Left ventricle myocardium superior (tissue), 1 donor: ENCODE measurements around the gene NLGN1. TPM values are rescaled to one million over a fixed set of nuclear protein-coding genes. Genes with fewer than 3 reads are reported as not detected.

Experiments used
- ATAC-seq: fragments of 200-7000 bp; cut with Tn5 transposase; one replicate; pipeline ENCODE4 v1.9.1; 2020; ENCODE audit warnings: mild to moderate bottlenecking, moderate library complexity
- DNase-seq: peaks from one replicate; pipeline ENCODE4 v3.0.0-alpha.2; 2020
- intact Hi-C: fragments of 100-400 bp; cut with micrococcal nuclease; formaldehyde crosslinking; loops from one replicate; pipeline ENCODE4 v1.11.0; 2022
- total RNA-seq: library from RNA; stranded (reverse); fragmentation: NEBNext Ultra II Directional; extraction: Animal tissue kit (Norgen Biotek cat#: 25700); gene quantifications from one replicate; pipeline ENCODE4 v1.2.1, GENCODE V29; 2021
- donor health status: DM: no; HTN: yes; CAD: no; lungs with severe emphysema.

The NLGN1 gene
- total RNA-seq, 1 donor from 2014 or later: 10.5 TPM

DNA sequence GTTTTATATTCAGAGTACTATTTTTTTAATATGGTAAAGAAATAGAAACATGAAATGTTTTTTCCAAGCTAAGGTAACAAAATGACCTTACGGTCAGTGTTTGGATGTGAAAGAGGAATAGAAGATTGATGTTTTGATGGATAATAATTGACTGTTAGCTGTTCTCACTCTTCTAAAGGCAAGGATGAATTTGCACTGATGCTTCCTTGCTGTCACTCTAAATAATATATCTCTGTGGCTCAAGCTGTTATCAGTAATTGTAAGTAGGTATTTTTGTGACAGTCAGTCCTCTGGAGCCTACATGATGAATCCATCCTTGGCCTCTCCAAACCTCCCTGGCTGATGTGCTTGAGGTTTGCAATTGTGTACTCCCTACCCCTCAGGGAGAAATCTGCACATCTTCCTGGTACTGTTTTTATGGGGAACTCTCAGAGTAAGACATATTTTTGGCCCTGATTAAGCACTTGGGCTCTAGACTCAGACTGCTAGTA, 283.7 kb downstream of the NLGN1 start:
- no peak for DNase-seq
- intact Hi-C loops: no loop called here
- ATAC-seq: no peak

DNA sequence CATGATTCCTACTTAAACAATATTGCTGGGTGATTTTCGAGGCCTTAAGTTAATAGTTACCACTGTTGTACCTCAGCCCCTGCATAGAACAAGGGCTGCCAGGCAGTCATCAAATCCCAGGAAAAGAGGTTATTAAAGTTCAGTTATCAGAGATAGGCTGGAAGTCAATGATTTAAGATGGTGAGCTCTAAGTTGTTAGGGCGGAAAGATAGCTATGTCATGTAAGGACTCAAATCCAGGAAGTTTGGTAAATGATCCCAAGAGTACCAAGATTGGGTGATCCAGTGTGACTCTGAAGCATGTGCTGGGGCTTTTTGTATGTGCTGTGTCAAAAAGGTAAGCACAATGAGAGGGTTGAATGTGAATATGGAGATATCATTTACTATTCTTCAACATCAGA, 287.9 kb downstream of the NLGN1 start:
- DNase-seq (no peak), ATAC-seq (no peak)
- intact Hi-C loops: no loop called here

DNA sequence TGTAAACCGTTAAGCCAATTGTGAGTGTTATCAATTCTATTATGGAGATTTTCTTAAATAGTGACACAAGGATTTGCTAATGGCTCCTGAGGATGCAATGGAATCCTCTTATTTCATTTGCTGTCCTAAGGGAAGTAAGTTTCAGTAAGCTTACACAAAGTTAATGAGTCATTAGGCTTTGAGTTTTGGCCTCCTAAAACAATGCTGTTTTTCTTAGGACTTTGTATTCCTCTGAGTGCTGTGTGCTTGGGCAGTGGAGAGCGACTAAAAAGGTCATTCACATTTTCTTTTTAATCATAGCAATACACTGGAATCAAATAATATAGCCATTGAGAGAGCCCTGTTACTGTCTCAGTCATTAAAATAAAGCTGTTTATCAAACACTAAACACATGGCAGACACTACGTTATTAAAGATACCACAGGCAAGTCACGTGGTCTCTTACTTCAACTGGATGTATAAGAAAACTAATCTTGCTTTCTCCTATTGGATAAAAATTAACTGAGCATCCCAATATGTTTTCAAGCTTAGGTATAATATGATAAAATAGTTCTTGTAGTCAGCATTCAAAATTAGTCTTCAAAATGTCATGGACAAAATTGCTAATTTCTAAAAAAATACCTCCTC, 290.8 kb downstream of the NLGN1 start:
- intact Hi-C loops: no loop called here
- ATAC-seq: no peak

DNA sequence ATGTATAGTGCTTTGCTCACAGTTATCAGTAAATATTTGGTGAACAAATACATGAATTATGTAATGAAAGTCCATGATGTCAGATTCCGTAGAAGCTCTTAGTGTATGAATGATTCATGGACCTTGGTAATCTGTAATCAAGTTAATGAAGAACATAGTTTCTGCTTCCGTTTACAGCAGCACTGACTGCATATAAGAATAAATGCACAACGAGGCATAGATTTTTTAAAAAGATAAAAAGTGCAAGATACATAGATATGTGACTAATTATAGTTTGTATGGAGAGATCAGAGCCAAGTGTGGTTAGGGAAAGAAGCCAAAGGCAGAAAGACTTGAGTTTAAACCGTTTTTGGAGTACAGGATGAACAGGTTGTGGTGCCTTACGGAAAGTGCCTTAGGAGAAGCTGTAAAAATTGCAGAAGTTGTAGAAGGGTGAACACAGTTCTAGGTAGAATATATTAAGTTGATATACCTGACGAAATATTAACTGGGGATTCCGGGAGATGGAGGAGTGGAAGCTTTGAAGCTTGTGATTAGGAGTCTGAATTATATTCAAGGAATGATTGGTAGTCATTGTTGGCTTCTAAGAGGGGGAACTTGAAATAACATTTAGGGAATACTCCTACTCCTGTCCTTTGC, 293.1 kb downstream of the NLGN1 start:
- intact Hi-C loops: no loop called here
- ATAC-seq: no peak
- no peak for DNase-seq

More for the DNA sequence above, 290.8 kb downstream of the NLGN1 start:
- DNase-seq: no peak

DNA sequence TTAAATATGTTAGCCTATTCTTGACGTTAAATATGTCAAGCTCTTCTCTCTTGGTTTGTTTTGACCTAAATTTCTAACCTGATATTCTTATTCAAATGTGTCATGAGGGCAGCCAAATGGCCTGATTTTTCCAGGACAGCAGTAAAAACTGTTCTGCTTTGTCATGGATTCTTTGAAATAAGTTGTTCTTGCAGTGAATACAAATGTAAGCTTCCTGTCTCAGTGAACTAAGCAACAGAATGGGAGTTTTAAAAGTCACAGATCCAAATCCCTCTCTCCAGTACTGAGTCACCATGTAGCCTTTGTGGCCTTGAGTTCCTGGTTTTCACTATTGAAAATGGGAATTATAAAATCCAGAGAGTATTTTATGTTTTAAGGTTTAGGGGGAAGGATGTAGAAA, 301.8 kb downstream of the NLGN1 start:
- intact Hi-C loops: no loop called here
- DNase-seq: no peak
- no peak for ATAC-seq

DNA sequence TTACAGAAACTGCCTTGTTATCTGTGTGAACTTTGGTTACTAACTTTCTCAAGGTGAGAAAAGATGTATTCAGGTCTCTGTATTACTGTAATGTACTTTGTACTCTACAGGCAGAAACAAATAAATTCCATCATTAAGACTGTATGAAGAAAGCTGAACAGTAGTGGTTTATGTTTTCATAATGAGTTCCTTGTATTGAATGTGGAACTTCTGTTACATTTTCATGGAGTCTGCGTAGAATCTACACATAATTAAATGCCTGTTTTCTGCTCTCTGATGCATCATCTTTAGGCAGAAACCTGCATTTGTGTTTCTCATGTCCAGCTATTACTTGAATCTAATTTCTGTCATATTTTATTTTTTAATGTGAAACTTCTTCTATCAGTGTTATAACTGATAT, 302.8 kb downstream of the NLGN1 start:
- DNase-seq: no peak
- intact Hi-C loops: no loop called here
- ATAC-seq: no peak

DNA sequence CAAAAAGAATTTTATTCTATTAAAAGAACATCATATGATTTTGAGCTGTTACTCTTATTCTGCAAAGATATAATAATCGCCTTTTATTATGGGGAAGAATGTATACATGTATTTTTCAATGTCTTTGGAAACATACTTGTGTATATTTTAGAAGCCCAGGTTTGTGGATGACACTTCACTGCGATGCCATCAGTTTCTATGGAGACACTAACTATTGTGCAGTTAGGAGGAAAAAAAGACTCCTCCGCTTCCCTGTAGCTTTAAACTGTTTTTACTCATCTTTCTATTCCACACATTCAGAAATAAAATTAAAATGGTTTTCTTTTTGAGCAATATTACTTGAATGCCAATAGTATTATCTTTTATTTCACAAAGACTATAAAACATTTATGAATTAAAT, 305.0 kb downstream of the NLGN1 start:
- ATAC-seq: no peak
- DNase-seq: no peak
- intact Hi-C loops: no loop called here

DNA sequence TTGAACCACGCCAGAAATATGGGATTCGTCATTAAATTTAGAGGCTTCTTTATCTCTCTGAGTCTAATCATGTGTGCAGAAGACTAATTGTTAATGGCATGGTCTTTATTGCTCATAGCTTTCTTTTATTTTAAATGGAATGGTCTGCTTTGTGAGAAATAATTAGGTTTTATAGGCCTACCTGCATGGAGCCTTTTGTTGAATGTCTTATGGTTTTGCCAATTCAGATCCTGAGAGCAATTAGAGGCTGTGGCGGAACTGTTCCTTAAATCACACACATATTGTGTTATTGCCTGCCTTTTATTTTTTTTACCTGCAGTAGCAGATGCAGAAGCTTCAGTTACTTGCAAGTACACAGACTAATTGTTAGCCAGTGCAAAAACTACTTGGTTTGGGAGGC, 306.2 kb downstream of the NLGN1 start:
- intact Hi-C loops: no loop called here
- DNase-seq (no peak), ATAC-seq (no peak)

DNA sequence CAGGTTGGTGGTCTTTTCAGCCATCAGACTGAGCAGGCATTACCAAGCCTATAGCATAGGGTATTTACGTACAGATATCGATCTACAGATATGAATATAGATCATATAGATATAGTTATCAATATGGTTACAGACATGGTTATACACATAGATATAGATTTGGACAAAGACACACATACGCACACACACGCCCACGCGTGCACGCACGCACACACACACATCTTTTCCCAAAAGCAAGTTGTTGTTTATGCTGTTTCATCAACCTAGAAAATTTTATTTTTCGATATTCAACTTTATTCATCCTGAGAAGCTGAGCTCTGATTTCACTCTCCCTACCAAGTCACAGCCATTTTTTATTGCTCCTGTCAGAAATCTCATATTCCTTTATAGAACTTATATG, 309.1 kb downstream of the NLGN1 start:
- DNase-seq (no peak), ATAC-seq (no peak)
- intact Hi-C loops: no loop called here

DNA sequence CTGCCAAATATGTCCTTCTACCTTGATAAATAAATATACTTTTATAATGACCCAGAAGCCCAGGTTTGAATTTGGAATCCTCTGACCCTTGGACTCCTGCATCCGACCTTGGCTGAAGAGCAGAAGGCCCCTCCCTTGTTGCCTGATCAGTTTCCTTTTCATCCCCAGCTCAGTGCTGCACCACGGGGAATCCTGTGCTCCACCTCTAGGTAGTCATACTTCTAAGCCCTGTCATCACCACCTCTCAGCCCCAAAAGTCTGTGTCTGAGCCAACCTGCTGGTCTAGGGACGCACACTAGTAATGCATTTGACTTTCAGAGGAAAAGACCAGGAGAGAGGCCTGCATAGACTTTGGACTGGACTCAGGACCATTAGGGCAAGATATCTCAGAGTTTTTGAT, 310.6 kb downstream of the NLGN1 start:
- intact Hi-C loops: no loop called here
- no peak for ATAC-seq
- DNase-seq: no peak

DNA sequence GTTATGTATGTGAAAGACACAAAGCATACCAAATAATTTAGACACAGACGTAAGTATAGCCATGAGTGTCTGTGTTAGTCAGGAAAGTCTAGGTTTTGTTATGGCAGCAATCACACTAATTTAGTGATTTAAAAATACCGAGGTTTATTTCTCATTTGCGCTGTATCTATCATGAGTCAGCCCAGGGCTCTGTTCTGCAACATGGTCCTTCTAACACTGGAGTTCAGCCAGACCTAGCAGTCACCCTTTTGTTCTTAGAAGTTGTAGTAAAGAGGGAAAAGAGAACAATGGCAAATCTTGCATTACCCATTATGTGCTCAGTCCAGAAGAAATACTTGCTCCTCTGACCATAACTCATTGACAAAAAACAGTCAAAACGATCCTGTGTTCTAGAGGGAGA, 311.5 kb downstream of the NLGN1 start:
- ATAC-seq (no peak), DNase-seq (no peak)
- intact Hi-C loops: no loop called here

DNA sequence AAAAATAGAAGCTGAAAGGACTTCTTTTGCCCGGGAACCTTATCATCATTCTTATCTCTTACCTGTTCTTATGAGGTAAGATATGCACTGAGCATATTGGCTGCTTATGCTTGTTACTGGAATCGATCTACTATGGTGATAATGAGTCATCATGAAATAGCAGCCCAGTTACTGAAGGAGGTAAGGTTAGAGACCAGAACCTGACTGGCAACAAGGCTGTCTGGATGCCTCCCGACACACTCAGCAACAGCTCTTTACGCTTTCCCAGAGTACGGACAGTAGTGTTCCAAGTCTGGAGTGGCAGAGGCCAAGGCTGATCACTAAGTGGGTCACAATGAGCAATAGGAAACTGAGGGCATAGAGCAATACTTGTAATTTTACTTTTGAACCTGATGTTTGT, 314.1 kb downstream of the NLGN1 start:
- intact Hi-C loops: no loop called here
- ATAC-seq: peak; percentile 88

DNA sequence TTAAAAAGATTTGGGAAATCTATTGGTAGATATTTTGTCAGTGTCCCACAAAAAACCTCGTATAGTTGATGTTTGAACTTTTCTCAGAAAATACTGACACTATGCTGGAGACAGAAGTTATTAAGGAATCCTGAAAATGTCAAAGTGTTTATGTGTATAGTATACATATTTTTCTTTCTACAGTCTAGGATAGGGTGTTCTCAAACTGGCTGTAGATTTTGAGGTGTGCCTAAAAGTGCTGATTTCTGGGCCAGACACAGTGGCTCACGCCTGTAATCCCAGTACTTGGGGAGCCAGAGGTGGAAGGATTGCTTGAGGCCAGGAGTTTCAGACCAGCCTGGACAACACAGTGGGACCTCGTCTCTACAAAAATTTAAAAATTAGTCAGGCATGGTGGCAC, 322.0 kb downstream of the NLGN1 start:
- no peak for DNase-seq
- no peak for ATAC-seq
- intact Hi-C loops: no loop called here

More for the DNA sequence above, 314.1 kb downstream of the NLGN1 start:
- DNase-seq: peak; percentile 10

DNA sequence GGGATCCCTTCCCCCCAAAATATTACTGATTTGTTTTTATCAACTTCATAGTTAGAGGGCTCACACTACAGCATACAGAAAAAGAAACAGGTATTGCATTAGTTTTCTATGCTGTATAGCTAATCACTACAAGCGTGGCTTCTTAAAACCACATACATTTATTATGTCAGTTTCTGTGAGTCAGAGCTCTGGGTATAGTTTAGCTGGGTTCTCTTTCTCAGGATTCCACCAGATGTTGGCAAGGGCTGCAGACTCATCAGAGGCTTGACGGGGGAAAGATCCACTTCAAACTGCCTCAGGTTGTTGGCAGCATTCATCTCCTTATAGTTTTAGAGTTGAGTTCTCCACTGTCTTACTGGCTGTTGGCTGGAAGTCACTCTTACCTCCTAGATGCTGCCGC, 328.0 kb downstream of the NLGN1 start:
- DNase-seq: no peak
- no peak for ATAC-seq
- intact Hi-C loops: no loop called here

DNA sequence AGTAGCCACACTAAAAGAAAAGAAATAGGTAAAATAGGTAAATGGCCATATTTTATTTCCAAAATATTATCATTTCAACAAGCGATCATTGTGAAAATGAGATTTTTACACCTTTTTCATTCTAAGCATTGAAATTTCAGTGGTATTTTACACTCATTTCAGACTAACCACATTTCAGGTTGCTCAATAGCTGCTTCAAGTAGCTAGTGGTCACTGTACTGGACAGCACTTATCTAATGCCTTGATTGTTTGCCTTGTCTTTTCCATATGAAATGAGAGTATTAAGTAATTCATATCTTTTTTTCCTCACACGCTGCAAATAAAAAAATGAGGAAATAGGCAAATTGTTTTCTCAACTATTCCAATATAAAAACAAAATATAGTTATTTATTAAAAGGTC, 332.8 kb downstream of the NLGN1 start:
- DNase-seq (no peak), ATAC-seq (no peak)
- intact Hi-C loops: no loop called here

DNA sequence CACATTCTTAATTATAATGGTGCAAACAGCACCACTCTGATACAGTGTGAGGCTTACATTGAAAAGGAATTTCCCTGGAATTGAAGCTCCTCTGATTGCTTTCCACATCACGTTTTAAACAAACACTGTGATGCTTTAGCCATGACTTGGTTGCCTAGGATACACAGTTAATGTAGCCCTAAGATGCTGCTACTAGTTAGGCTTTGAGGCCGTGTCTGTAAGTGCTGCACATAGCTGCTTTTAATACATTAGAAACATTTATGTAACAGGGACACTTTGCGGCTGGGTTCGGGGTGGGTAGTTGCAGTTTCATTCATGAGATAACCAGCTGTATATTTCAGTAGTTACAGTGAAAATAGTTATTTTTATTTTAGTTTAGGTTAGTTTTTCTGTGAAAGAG, 334.7 kb downstream of the NLGN1 start:
- ATAC-seq (no peak), DNase-seq (no peak)
- intact Hi-C loops: no loop called here

DNA sequence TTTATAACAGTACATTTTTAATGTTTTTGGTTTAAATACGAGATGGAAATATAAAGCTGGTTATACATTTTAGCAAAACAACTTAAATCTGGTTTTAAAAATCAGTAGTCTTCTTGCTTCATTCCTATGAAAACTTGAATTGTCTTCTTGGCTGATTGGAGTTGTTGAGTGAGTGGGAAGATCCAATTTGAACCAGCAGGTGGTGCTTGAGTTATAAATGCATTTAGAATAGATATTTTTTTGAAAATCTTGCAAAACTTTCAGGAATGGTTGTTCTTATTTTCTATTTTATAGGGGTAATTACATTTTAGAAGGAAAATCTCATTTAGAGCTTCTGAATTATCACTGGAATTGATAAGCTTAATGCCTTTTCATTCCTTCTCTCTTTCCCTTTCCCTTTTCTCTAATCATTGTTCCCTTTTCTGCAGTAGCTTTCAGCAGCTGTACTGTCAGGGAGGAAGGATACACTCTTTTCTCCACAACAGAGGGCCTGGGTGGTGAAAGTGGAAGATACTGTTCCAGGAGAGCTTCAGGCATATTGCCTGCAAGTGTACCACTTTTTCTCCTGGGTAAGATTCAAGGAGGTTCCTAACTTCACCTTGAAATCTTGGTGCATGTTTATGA, 335.6 kb downstream of the NLGN1 start:
- DNase-seq (no peak), ATAC-seq (no peak)
- intact Hi-C loops: no loop called here

DNA sequence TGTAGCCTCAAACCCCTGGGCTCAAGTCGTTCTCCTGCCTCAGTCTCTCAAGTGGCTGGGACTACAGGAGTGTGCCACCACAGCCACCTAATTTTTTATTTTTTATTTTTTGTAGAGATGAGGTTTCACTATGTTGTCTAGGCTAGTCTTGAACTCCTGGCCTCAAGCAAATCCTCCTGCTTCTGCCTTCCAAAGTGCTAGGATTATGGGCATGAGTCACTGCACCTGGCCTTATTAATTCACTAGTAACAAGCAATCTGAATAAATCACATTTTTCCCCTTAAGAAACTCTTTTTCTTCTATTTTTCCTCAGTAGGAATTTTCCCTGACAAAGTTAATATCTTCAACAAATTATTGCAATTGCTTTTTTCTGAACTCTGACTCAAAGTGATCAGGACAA, 336.9 kb downstream of the NLGN1 start:
- ATAC-seq (no peak), DNase-seq (no peak)
- intact Hi-C loops: no loop called here

DNA sequence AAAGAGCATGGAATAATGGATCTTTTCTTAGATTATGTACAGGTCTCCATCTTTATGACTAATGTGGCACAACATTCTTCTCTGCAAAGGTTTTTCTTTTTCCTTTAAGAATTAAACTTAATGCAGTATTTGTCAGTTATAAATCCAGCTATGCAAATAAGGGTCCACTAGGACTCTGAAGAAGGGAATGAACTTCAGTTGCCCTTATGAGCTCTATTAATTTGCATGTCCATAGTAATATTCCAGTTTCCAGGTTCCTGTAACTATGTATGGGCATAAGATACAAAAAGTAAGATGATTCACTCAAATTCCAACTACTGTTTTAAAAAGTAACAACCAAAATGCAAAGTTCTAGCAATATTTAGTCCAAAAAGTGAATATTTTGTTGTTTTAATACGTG, 337.4 kb downstream of the NLGN1 start:
- intact Hi-C loops: no loop called here
- ATAC-seq (no peak), DNase-seq (no peak)

DNA sequence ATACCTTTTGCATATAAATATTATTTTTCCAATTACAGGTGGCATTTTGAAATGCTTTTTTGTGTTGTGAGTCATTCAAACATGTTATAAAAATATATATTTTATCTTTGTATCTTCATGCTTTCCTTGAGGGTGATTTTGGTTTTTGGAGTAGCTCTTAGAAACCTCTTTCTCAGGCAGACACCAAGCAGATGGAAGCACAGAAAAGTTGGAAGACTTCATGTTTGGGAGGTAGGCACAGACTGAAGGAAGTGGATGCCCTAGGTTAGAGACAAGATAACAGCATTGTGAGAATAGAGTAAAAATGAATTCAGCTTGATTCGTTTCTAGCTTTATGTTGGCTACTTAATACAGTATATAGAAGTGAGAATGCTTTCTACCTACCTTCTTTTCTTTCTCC, 338.3 kb downstream of the NLGN1 start:
- DNase-seq (no peak), ATAC-seq (no peak)
- intact Hi-C loops: no loop called here
